ENCODE data around the gene SLC19A1. TPM values are rescaled to one million over a fixed set of nuclear protein-coding genes. Genes with fewer than 3 reads are reported as not detected.

Gene SLC19A1
- total and polyA plus RNA-seq, 4 donors = 8.4 to 28.0 (median 13.0) TPM

GRCh38 chr21:45494135-45494850 is 47.9 kb downstream of the SLC19A1 start:
- no peaks in the 10 kb centered on the region for H3K27me3 ChIP-seq (ENCODE audit: control insufficient read depth in 4 of 4, insufficient read depth in 4 of 4, low read length in 3 of 4)
- H3K27ac ChIP-seq (ENCODE audit: low read depth in 1 of 2, low read length in 2 of 2) = no peak overlapping the region
- TF ChIP-seq ATF3 (IDR thresholded peaks at IDR 0.05) (no peak), SP1 (IDR thresholded peaks at IDR 0.05) (no peak), YY1 (IDR thresholded peaks at IDR 0.05) (no peak)
- 92% methylated on average over 27 of the region's 27 CpGs for WGBS
- H3K9me3 ChIP-seq (ENCODE audit: control insufficient read depth in 4 of 4, low read length in 3 of 4) = no peaks in the 10 kb centered on the region
- no peaks in the 10 kb centered on the region for H3K4me1 ChIP-seq (ENCODE audit: control insufficient read depth in 4 of 4, insufficient read depth in 4 of 4, low read length in 3 of 4)
- H3K9ac ChIP-seq (ENCODE audit: low read depth in 1 of 2, low read length in 2 of 2) = no peak overlapping the region
- no peak overlapping the region for H3K4me3 ChIP-seq (ENCODE audit: low read depth in 1 of 3, low read length in 3 of 3)
- DNase-seq (ENCODE audit: low spot score) = no peak
- peaks cover 23 to 75% (median 35%) of the 10 kb centered on the region in 4 donors for H3K36me3 ChIP-seq (ENCODE audit: control insufficient read depth in 4 of 4, insufficient read depth in 3 of 4, low read depth in 1 of 4, low read length in 3 of 4)

- no peak for DNase-seq (ENCODE audit: low spot score)
- no peak overlapping the region for H3K9ac ChIP-seq (ENCODE audit: low read depth in 1 of 2, low read length in 2 of 2)
- H3K4me3 ChIP-seq (ENCODE audit: low read depth in 1 of 3, low read length in 3 of 3) = no peak overlapping the region
- H3K4me1 ChIP-seq (ENCODE audit: control insufficient read depth in 4 of 4, insufficient read depth in 4 of 4, low read length in 3 of 4) = no peaks in the 10 kb centered on the region
- H3K9me3 ChIP-seq (ENCODE audit: control insufficient read depth in 4 of 4, low read length in 3 of 4) = no peaks in the 10 kb centered on the region
- H3K36me3 ChIP-seq (ENCODE audit: control insufficient read depth in 4 of 4, insufficient read depth in 3 of 4, low read depth in 1 of 4, low read length in 3 of 4) = peaks cover 23 to 75% (median 31%) of the 10 kb centered on the region in 4 donors
- 93% methylated on average over 21 of the region's 21 CpGs for WGBS
- TF ChIP-seq GABPA (IDR thresholded peaks at IDR 0.05 in 1 of 2, conservative IDR thresholded peaks at IDR 0.05 in 1 of 2) (no peak), RAD21 (IDR thresholded peaks at IDR 0.05) (no peak), ZBTB33 (IDR thresholded peaks at IDR 0.05) (no peak), FOXA2 (IDR thresholded peaks at IDR 0.05) (no peak), SP1 (IDR thresholded peaks at IDR 0.05) (no peak), RXRA (IDR thresholded peaks at IDR 0.05) (no peak), YY1 (IDR thresholded peaks at IDR 0.05) (no peak), CTCF (IDR thresholded peaks at IDR 0.05; ENCODE audit: low read depth, low read length, missing input control) (no peak), ATF3 (IDR thresholded peaks at IDR 0.05) (no peak), REST (IDR thresholded peaks at IDR 0.05) (no peak)
- H3K27me3 ChIP-seq (ENCODE audit: control insufficient read depth in 4 of 4, insufficient read depth in 4 of 4, low read length in 3 of 4) = no peaks in the 10 kb centered on the region
- no peak overlapping the region for H3K27ac ChIP-seq (ENCODE audit: low read depth in 1 of 2, low read length in 2 of 2)
Observed at GRCh38 chr21:45493401-45494001, 48.7 kb downstream of the SLC19A1 start.
